Fibroblast of lung (primary cell): ENCODE results near the gene ARFGAP3. TPM values are rescaled to one million over a fixed set of nuclear protein-coding genes. Genes with fewer than 3 reads are reported as not detected.

Experiments
- DNase-seq, 2 donors: peaks; one replicate each; pipeline versions ENCODE4 v3.0.0 to v3.0.0-alpha.2; 2010; ENCODE audit warnings: low read depth in 2 of 2
- H2AFZ ChIP-seq: 2 replicates; pipeline ENCODE4 v1.5.1; 2012; ENCODE audit warnings: low read length, control low read depth, inconsistent platforms
- H3K27ac ChIP-seq: 2 replicates; pipeline ENCODE4 v1.5.1; 2011; ENCODE audit warnings: low read length, control low read depth; ENCODE audit not compliant: insufficient read depth
- H3K27me3 ChIP-seq: 2 replicates; pipeline ENCODE4 v1.5.1; 2011; ENCODE audit warnings: mild to moderate bottlenecking, low read length; ENCODE audit not compliant: control insufficient read depth, insufficient read depth
- H3K36me3 ChIP-seq: 2 replicates; pipeline ENCODE4 v1.5.1; 2011; ENCODE audit warnings: low read length; ENCODE audit not compliant: control insufficient read depth, insufficient read depth
- H3K4me1 ChIP-seq: 2 replicates; pipeline ENCODE4 v1.5.1; 2011; ENCODE audit warnings: low read length; ENCODE audit not compliant: control insufficient read depth, insufficient read depth; ENCODE audit errors: extremely low read depth
- H3K4me2 ChIP-seq: 2 replicates; pipeline ENCODE4 v1.5.1; 2011; ENCODE audit warnings: low read length, control low read depth; ENCODE audit not compliant: insufficient read depth; ENCODE audit errors: extremely low read depth
- H3K4me3 ChIP-seq, 4 experiments: fragments of 200-600 bp in 1 of 4; sonication (generic) in 1 of 4; replicated peaks in 1 of 4; 2 replicates each; pipeline ENCODE4 v1.5.1; 2011 to 2016; ENCODE audit warnings: low read length in 4 of 4, low read depth in 3 of 4, mild to moderate bottlenecking in 3 of 4, control low read depth in 2 of 4, inconsistent platforms in 1 of 4, mixed read lengths in 1 of 4; ENCODE audit not compliant: insufficient read depth in 1 of 4; ENCODE audit errors: control extremely low read depth in 1 of 4
- H3K79me2 ChIP-seq: 2 replicates; pipeline ENCODE4 v1.5.1; 2012; ENCODE audit warnings: mild to moderate bottlenecking, low read length, inconsistent platforms; ENCODE audit not compliant: control insufficient read depth, insufficient read depth
- H3K9ac ChIP-seq: 2 replicates; pipeline ENCODE4 v1.5.1; 2011; ENCODE audit warnings: mild to moderate bottlenecking, low read length, control low read depth; ENCODE audit not compliant: insufficient read depth
- H3K9me3 ChIP-seq: 2 replicates; pipeline ENCODE4 v1.5.1; 2012; ENCODE audit warnings: low read depth, low read length; ENCODE audit not compliant: control insufficient read depth, insufficient read depth
- H4K20me1 ChIP-seq: 2 replicates; pipeline ENCODE4 v1.5.1; 2011; ENCODE audit warnings: low read length; ENCODE audit not compliant: control insufficient read depth, insufficient read depth; ENCODE audit errors: extremely low read depth
- EZH2 ChIP-seq: IDR thresholded peaks from 2 replicates; pipeline ENCODE4 v1.5.1; 2012; ENCODE audit warnings: low read length, control low read depth, mild to moderate bottlenecking; ENCODE audit errors: missing control alignments
- polyA plus RNA-seq, 2 donors: library from polyadenylated mRNA; depleted of rRNA in 1 of 2; stranded (reverse) in 1 of 2; unstranded in 1 of 2; fragments of >200 nt; gene quantifications; 2 replicates each; pipeline ENCODE4 v1.2.1, GENCODE V29; 2011 to 2012; ENCODE audit warnings: missing spikeins in 1 of 2
- total RNA-seq: library from RNA; depleted of rRNA; stranded (reverse); fragments of >200 nt; gene quantifications from 2 replicates; pipeline ENCODE4 v1.2.1, GENCODE V29; 2014
- TF ChIP-seq, protein P1 (sequence below), 2 donors: IDR thresholded peaks in 1 of 2; conservative IDR thresholded peaks in 1 of 2; 1 replicate in 1 of 2; 2 replicates in 1 of 2; pipeline ENCODE4 v1.5.1; 2011 to 2012; ENCODE audit warnings: low read length in 2 of 2, control low read depth in 1 of 2, inconsistent platforms in 1 of 2, low read depth in 1 of 2, mild to moderate bottlenecking in 1 of 2

The ARFGAP3 gene
- total and polyA plus RNA-seq, 2 donors (not counting 1 experiment from before 2014, with no cell fraction given): 62.1 to 74.1 TPM

DNA sequence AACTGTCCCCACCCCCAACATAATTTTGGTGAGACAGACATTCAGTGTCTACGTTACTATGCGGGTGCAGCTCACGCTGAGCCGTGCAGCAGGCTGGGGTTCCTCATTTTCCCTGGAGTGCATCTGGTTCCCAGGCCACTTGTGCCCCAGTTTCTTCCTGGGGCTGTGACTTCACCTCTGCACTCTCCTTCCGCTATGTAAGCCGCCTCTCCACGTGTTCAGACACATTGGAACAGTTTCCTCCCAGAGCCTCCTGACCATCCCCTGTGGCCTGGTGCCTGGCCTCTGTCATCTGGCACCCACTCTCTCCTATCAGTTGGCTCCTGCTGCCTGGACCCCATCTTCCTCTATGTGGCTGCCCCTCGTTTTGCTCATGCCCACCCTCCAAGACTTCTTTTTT is 90.2 kb downstream of the ARFGAP3 start:
- no peak overlapping the region for H3K4me2 ChIP-seq
- H3K27ac ChIP-seq: no peak overlapping the region
- no peaks in the 10 kb centered on the region for H3K27me3 ChIP-seq
- no peak overlapping the region for H3K4me3 ChIP-seq
- no peak overlapping the region for H2AFZ ChIP-seq
- no peaks in the 10 kb centered on the region for H3K79me2 ChIP-seq
- no peak for DNase-seq
- TF ChIP-seq, protein P1, sequence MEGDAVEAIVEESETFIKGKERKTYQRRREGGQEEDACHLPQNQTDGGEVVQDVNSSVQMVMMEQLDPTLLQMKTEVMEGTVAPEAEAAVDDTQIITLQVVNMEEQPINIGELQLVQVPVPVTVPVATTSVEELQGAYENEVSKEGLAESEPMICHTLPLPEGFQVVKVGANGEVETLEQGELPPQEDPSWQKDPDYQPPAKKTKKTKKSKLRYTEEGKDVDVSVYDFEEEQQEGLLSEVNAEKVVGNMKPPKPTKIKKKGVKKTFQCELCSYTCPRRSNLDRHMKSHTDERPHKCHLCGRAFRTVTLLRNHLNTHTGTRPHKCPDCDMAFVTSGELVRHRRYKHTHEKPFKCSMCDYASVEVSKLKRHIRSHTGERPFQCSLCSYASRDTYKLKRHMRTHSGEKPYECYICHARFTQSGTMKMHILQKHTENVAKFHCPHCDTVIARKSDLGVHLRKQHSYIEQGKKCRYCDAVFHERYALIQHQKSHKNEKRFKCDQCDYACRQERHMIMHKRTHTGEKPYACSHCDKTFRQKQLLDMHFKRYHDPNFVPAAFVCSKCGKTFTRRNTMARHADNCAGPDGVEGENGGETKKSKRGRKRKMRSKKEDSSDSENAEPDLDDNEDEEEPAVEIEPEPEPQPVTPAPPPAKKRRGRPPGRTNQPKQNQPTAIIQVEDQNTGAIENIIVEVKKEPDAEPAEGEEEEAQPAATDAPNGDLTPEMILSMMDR (conservative IDR thresholded peaks at IDR 0.05 in 1 of 2, IDR thresholded peaks at IDR 0.05 in 1 of 2; ENCODE audit: low read depth in 1 of 2, low read length in 2 of 2): no peak
- TF ChIP-seq EZH2: no peak
- H4K20me1 ChIP-seq: no peaks in the 10 kb centered on the region
- H3K9ac ChIP-seq: no peak overlapping the region
- H3K4me1 ChIP-seq: peaks cover 12% of the 10 kb centered on the region
- no peaks in the 10 kb centered on the region for H3K9me3 ChIP-seq
- no peaks in the 10 kb centered on the region for H3K36me3 ChIP-seq

DNA sequence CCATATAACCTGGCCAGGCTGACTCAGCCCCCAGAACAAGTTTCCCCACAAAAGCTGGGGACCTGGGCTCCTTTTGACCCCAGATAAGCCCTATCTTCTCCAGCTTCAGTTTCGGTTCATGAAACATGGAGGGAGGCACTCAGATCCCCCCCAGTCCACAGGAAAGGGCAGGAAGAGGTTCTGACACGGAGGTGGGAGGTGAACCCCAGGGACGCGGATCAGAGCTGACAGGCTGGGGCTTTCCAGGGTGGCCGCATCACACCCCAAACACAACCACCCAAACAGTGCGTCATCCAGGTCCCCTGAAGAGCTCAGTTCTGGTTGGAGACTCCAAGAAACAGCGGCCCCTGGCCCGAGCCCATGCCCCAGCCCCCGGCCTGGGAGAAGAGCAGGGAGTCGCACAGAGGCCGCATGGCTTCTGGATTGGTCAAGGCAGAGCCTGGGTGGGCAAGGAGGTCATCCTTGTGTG is 92.1 kb downstream of the ARFGAP3 start:
- H3K36me3 ChIP-seq: no peaks in the 10 kb centered on the region
- no peak overlapping the region for H3K9ac ChIP-seq
- H3K79me2 ChIP-seq: no peaks in the 10 kb centered on the region
- H2AFZ ChIP-seq: no peak overlapping the region
- H3K27ac ChIP-seq: no peak overlapping the region
- peaks cover 9% of the 10 kb centered on the region for H3K4me1 ChIP-seq
- H3K9me3 ChIP-seq: no peaks in the 10 kb centered on the region
- H3K4me3 ChIP-seq: no peak overlapping the region
- TF ChIP-seq, protein P1 (conservative IDR thresholded peaks at IDR 0.05 in 1 of 2, IDR thresholded peaks at IDR 0.05 in 1 of 2; ENCODE audit: low read depth in 1 of 2, low read length in 2 of 2): no peak
- no peak for TF ChIP-seq EZH2
- H3K4me2 ChIP-seq: no peak overlapping the region
- no peaks in the 10 kb centered on the region for H4K20me1 ChIP-seq
- DNase-seq: no peak
- H3K27me3 ChIP-seq: no peaks in the 10 kb centered on the region

DNA sequence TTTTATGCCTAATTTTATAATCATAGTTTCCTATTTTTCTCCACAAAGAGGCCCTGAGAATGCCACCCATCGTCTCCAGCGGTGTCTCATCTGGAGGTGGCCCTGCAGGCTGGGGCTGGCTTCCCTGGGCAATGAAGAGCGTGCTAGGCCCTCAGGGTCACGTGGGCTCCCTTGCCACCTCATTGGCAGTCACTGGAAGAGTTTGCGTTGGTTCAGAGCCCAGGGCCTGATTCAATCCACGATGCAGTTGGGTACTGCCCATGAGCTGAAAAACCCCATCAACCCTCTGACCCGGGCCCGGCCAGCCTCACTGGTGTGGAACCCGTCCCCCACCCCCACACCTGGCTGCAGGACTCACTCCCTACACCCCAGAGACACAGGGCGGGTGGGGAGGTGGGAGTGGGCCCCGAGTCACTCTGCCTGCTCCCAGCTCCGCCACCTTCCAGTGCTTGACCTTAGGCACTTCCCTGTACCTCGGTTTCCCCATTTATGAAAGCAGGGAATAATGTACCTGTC is 93.0 kb downstream of the ARFGAP3 start:
- no peaks in the 10 kb centered on the region for H4K20me1 ChIP-seq
- H3K36me3 ChIP-seq: no peaks in the 10 kb centered on the region
- no peak overlapping the region for H3K4me3 ChIP-seq
- H3K27ac ChIP-seq: no peak overlapping the region
- H3K4me2 ChIP-seq: no peak overlapping the region
- TF ChIP-seq, protein P1 (conservative IDR thresholded peaks at IDR 0.05 in 1 of 2, IDR thresholded peaks at IDR 0.05 in 1 of 2; ENCODE audit: low read depth in 1 of 2, low read length in 2 of 2): no peak
- TF ChIP-seq EZH2: no peak
- no peak overlapping the region for H2AFZ ChIP-seq
- no peak for DNase-seq
- H3K4me1 ChIP-seq: peaks cover under 1% of the 10 kb centered on the region
- H3K9ac ChIP-seq: no peak overlapping the region
- no peaks in the 10 kb centered on the region for H3K27me3 ChIP-seq
- H3K9me3 ChIP-seq: no peaks in the 10 kb centered on the region
- H3K79me2 ChIP-seq: no peaks in the 10 kb centered on the region
